NCI-H2029 treated with DMSO at 0.1 percent for 48 hours (cell line): ENCODE measurements around the gene NLGN3.

Experiments
- DNase-seq: peaks from one replicate; lab custom pipeline; 2025; lab: John Stamatoyannopoulos, UW

Gene NLGN3

GRCh38 chrX:71118032-71118984 is 26.3 kb upstream of the NLGN3 start, which contains the start of gene MED12:
Gene MED12 (plus strand): TSS chrX:71118596. CDS start chrX:71118755, 159 bp downstream.
- DNase-seq = no peak

GRCh38 chrX:71118985-71119535 is 25.6 kb upstream of the NLGN3 start:
- no peak for DNase-seq

GRCh38 chrX:71128166-71128833 is 16.3 kb upstream of the NLGN3 start:
- no peak for DNase-seq

GRCh38 chrX:71128915-71129765 is 15.5 kb upstream of the NLGN3 start:
- DNase-seq = no peak

- no peak for DNase-seq
Measured at GRCh38 chrX:71131510-71131909, 13.1 kb upstream of the NLGN3 start.

- DNase-seq = no peak
Measured at GRCh38 chrX:71140440-71140839, 4.2 kb upstream of the NLGN3 start.

- peak; percentile 6 for DNase-seq
Measured at GRCh38 chrX:71143508-71143907, 1.1 kb upstream of the NLGN3 start.

GRCh38 chrX:71147496-71148277 is 3.0 kb downstream of the NLGN3 start:
- DNase-seq = no peak

GRCh38 chrX:71148278-71148663 is 3.6 kb downstream of the NLGN3 start:
- no peak for DNase-seq

- DNase-seq = no peak
Measured at GRCh38 chrX:71151366-71151765, 6.7 kb downstream of the NLGN3 start.

GRCh38 chrX:71154196-71154595 is 9.6 kb downstream of the NLGN3 start:
- DNase-seq = no peak

- no peak for DNase-seq
Measured at GRCh38 chrX:71154641-71155040, 10.0 kb downstream of the NLGN3 start.

GRCh38 chrX:71158603-71159002 is 14.0 kb downstream of the NLGN3 start:
- no peak for DNase-seq

GRCh38 chrX:71159335-71159734 is 14.7 kb downstream of the NLGN3 start:
- DNase-seq = no peak

GRCh38 chrX:71160475-71160874 is 15.8 kb downstream of the NLGN3 start:
- no peak for DNase-seq

- no peak for DNase-seq
Measured at GRCh38 chrX:71162981-71163380, 18.3 kb downstream of the NLGN3 start.

- no peak for DNase-seq
Measured at GRCh38 chrX:71164071-71164470, 19.4 kb downstream of the NLGN3 start.

- no peak for DNase-seq
Measured at GRCh38 chrX:71166461-71166860, 21.8 kb downstream of the NLGN3 start.

- DNase-seq = no peak
Measured at GRCh38 chrX:71167031-71167781, 22.6 kb downstream of the NLGN3 start.

GRCh38 chrX:71168134-71168533 is 23.5 kb downstream of the NLGN3 start:
- no peak for DNase-seq
